ENCODE results near the gene NIFK.
"Not testable (repeated sequence)": the region's sequence is repeated elsewhere in the genome, so short reads cannot be mapped to it uniquely, and the experiment has no call there.

Gene NIFK

DNA sequence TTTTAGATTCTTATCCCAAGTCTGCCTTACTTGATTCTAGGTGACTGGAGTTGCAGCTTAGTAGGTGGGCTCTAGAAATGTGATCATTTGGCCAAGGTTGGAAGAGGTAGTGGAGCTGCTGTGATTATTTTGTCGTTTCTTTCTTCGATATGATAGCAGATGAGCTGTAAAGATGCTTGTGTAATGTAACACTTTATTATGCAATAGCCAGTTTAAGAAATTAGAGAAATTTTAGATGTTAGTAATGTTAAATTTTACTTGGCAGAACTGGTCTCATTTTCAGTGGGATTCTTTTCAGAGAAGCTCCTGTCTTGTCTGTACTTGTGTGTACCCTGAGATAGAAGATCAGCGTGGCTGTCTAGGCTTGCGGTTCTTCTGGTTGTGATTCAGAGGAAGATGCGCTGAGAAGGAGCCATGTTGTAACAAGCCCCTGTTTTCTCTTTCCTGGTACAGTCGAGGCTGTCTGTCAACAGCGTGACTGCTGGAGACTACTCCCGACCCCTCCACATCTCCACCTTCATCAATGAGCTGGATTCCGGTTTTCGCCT lies 28.1 kb upstream of the NIFK start:
- Histone ChIP-seq H3K36me3 (ENCODE audit: insufficient read depth, low read depth, low read length) (peaks cover 80% of the 10 kb centered on the region), H3K9ac (ENCODE audit: low read depth, low read length) (no peak overlapping the region), H3K4me3 (ENCODE audit: low read length) (no peak overlapping the region), H3K27ac (ENCODE audit: low read length) (no peak overlapping the region), H3K9me3 (ENCODE audit: insufficient read depth, low read depth, low read length) (no peaks in the 10 kb centered on the region), H3K27me3 (ENCODE audit: insufficient read depth, low read length) (no peaks in the 10 kb centered on the region), H3K4me1 (ENCODE audit: insufficient read depth, low read length) (no peaks in the 10 kb centered on the region)

DNA sequence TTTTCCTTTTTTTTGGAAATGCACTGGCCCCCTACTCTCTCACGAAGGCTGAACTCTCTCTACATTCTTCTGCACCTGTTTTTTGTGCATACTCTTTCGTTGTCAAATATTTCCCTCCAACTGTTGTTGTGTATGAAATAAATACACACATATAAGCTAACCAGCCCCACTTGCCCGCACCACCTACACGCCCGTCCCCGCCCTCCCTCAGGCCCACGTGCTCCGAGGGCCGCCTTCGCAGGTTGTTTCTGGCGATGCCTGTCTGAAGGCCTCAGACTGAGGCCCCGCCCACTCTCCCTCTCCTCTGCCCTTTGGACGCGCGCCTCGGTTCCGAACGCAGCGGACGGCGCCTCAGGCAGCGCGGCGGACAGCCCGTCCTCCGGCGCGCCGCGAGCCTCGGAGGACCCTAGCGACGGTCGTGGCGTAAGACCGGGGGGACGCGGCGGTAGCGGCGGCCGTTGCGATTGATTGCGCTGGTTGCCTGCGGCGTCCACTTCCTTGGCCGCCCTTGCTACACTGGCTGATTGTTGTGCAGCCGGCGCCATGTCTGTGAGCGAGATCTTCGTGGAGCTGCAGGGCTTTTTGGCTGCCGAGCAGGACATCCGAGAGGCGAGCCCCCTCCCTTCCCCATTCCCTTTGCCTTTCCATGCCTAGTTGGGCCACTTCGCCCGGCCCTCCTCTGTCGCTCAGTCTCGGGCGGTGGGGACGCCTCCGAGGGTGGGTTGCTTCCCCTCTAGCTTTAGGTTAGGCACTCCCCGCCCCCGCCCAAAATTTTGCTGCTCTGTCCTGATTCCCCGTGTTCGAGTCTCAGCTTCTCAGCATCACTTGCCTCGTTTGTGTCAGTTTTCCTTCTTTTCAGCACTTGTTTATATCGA lies 18.8 kb upstream of the NIFK start, which contains the start of gene TSN:
Gene TSN, plus strand, starts transcription at position 415 of the 875 bp plus-strand sequence. Its CDS starts 129 bp downstream, at position 544.
- Histone ChIP-seq H3K9me3 (ENCODE audit: insufficient read depth, low read depth, low read length) (no peaks in the 10 kb centered on the region), H3K4me1 (ENCODE audit: insufficient read depth, low read length) (peaks cover 2% of the 10 kb centered on the region; the same call in 1 of the 2 replicates), H3K27ac (ENCODE audit: low read length) (peak within 1 kb of the TSS; percentile 4), H3K9ac (ENCODE audit: low read depth, low read length) (peak within 1 kb of the TSS; percentile 92), H3K27me3 (ENCODE audit: insufficient read depth, low read length) (no peaks in the 10 kb centered on the region), H3K4me3 (ENCODE audit: low read length) (peak within 1 kb of the TSS; percentile 92), H3K36me3 (ENCODE audit: insufficient read depth, low read depth, low read length) (peaks cover 32% of the 10 kb centered on the region)

DNA sequence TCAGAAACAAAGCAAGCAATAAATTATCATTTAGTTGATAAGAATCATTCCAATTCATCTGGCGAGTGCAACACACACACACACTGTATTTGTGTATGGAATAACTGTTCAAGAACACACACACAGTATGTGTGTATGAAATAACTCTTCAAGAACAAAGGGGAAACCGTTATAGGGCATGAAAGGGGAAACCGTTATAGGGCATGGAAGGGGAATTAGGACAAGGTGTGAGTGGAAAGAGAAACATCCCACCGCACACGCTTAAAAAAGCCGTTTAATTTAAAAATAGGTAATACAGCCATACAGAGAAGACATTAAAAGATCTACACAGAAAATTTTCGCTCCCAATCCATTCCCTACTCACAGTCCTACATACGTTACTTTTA lies 18.2 kb upstream of the NIFK start:
- H3K27ac ChIP-seq (ENCODE audit: low read length): no peak overlapping the region
- H3K9ac ChIP-seq (ENCODE audit: low read depth, low read length): peak overlapping the region; percentile 79; the same call in 1 of the 2 replicates
- peak overlapping the region; percentile 92 for H3K4me3 ChIP-seq (ENCODE audit: low read length)
- H3K4me1 ChIP-seq (ENCODE audit: insufficient read depth, low read length): peaks cover 2% of the 10 kb centered on the region; the same call in 1 of the 2 replicates
- no peaks in the 10 kb centered on the region for H3K9me3 ChIP-seq (ENCODE audit: insufficient read depth, low read depth, low read length)
- no peaks in the 10 kb centered on the region for H3K27me3 ChIP-seq (ENCODE audit: insufficient read depth, low read length)
- H3K36me3 ChIP-seq (ENCODE audit: insufficient read depth, low read depth, low read length): peaks cover 26% of the 10 kb centered on the region

DNA sequence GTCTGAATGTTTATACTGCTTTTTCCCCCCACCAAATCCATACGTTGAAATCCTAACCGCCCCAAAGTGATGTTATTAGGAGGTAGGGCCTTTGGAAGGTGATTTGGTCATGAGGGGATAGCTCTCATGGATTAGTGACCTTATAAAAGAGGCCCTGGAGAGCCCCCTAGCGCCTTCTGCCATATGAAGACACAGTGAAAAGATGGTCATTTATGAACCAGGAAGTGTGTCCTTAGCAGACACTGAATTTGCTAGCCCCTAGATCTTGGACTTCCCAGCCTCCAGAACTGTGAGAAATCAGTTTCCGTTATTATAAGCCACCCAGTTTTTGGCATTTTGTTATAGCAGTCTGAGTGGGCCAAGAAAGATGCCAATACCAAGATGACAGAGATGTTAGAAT lies 11.5 kb upstream of the NIFK start:
- no peak overlapping the region for H3K27ac ChIP-seq (ENCODE audit: low read length)
- H3K4me3 ChIP-seq (ENCODE audit: low read length): no peak overlapping the region
- H3K36me3 ChIP-seq (ENCODE audit: insufficient read depth, low read depth, low read length): no peaks in the 10 kb centered on the region
- no peaks in the 10 kb centered on the region for H3K27me3 ChIP-seq (ENCODE audit: insufficient read depth, low read length)
- no peaks in the 10 kb centered on the region for H3K9me3 ChIP-seq (ENCODE audit: insufficient read depth, low read depth, low read length)
- no peak overlapping the region for H3K9ac ChIP-seq (ENCODE audit: low read depth, low read length)
- H3K4me1 ChIP-seq (ENCODE audit: insufficient read depth, low read length): no peaks in the 10 kb centered on the region

DNA sequence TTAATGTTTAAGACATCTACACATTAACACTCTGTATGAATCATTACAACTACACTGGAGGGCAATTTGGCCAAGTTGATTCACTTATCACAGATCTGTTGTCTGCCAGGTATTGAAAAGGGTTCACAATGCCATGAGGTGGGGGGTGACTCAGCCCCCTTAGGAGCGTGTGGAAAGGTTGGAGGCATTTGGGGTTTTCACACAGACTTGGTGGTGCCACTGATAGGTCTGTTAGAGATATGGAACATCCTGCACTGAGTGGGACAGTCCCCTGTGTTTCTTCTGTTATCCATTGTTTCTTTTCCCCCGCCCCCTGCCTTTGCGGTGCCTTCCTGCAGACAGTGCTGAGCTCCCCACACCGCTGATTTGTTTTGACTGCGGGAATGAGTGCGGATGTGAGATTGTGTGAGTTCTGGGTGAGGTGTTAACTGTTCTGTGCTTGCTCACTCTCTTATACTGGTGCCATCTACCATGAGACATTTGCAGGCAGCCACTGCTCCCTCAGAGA lies 9.4 kb upstream of the NIFK start:
- no peak overlapping the region for H3K27ac ChIP-seq (ENCODE audit: low read length)
- H3K9me3 ChIP-seq (ENCODE audit: insufficient read depth, low read depth, low read length): no peaks in the 10 kb centered on the region
- no peak overlapping the region for H3K9ac ChIP-seq (ENCODE audit: low read depth, low read length)
- no peaks in the 10 kb centered on the region for H3K36me3 ChIP-seq (ENCODE audit: insufficient read depth, low read depth, low read length)
- no peaks in the 10 kb centered on the region for H3K27me3 ChIP-seq (ENCODE audit: insufficient read depth, low read length)
- no peaks in the 10 kb centered on the region for H3K4me1 ChIP-seq (ENCODE audit: insufficient read depth, low read length)
- H3K4me3 ChIP-seq (ENCODE audit: low read length): no peak overlapping the region

DNA sequence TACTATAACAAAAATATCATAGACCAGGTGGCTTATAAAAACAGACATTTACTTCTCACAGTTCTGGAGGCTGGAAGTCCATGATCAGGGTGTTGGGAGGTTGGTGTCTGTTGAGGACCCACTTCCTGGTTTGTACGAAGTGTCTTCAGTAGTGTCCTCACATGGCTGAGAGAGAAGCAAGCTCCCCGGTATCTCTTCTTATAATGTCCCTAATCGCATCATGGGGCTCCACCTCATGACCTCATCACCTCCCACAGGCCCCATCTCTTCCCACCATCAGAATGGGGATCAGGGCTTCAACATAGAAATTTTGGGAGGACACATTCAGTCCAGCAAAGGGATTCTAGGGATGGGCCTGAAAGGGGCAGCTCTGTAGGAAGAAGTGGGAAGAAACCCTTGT lies 4.8 kb upstream of the NIFK start:
- H3K27me3 ChIP-seq (ENCODE audit: insufficient read depth, low read length): no peaks in the 10 kb centered on the region
- no peaks in the 10 kb centered on the region for H3K36me3 ChIP-seq (ENCODE audit: insufficient read depth, low read depth, low read length)
- no peak overlapping the region for H3K9ac ChIP-seq (ENCODE audit: low read depth, low read length)
- H3K4me3 ChIP-seq (ENCODE audit: low read length): no peak overlapping the region
- no peaks in the 10 kb centered on the region for H3K9me3 ChIP-seq (ENCODE audit: insufficient read depth, low read depth, low read length)
- no peak overlapping the region for H3K27ac ChIP-seq (ENCODE audit: low read length)
- H3K4me1 ChIP-seq (ENCODE audit: insufficient read depth, low read length): no peaks in the 10 kb centered on the region

DNA sequence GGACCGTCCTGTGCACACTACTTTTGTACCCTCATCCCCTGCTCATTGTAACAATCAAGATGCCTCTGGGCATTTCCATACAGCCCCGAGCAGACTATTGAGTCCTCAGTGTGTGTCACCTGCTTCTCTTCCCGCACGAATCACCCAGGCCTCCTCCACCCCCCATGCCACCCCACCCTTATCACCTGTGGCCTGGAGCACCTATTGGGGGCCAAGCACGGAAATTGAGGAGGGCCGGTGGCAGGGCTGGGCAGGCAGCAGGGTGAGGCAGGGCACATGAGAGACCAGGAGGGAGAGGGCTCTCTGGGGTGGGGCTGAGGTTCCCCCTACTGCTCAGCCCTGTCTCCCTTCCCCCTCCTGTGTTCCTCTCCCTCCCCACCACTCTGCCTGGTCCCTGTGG lies 4.3 kb upstream of the NIFK start:
- Histone ChIP-seq H3K27me3 (ENCODE audit: insufficient read depth, low read length) (no peaks in the 10 kb centered on the region), H3K27ac (ENCODE audit: low read length) (no peak overlapping the region), H3K36me3 (ENCODE audit: insufficient read depth, low read depth, low read length) (no peaks in the 10 kb centered on the region), H3K4me3 (ENCODE audit: low read length) (no peak overlapping the region), H3K9ac (ENCODE audit: low read depth, low read length) (no peak overlapping the region), H3K4me1 (ENCODE audit: insufficient read depth, low read length) (no peaks in the 10 kb centered on the region), H3K9me3 (ENCODE audit: insufficient read depth, low read depth, low read length) (no peaks in the 10 kb centered on the region)

DNA sequence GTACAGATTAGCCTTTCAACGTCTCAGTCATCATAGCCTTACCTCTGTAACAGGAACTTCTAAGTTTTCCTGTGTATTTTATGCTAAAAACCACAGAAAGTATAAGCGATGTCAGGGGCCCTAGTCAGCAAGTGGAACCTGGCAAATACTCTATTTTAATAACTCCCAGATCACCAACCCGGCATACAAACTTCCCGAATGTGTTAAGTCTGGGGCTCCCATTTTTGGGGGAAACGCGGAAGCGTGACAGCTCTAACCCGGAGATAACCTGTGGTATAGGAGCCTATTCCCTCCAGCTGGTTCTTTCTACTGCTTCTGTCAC lies 574 bp downstream of the NIFK start:
- H3K36me3 ChIP-seq (ENCODE audit: insufficient read depth, low read depth, low read length): peaks cover 41% of the 10 kb centered on the region
- peak overlapping the region; percentile 97 for H3K9ac ChIP-seq (ENCODE audit: low read depth, low read length)
- no peaks in the 10 kb centered on the region for H3K9me3 ChIP-seq (ENCODE audit: insufficient read depth, low read depth, low read length)
- peak overlapping the region; percentile 98 for H3K4me3 ChIP-seq (ENCODE audit: low read length)
- peak overlapping the region; percentile 91 for H3K27ac ChIP-seq (ENCODE audit: low read length)
- no peaks in the 10 kb centered on the region for H3K27me3 ChIP-seq (ENCODE audit: insufficient read depth, low read length)
- H3K4me1 ChIP-seq (ENCODE audit: insufficient read depth, low read length): no peaks in the 10 kb centered on the region

DNA sequence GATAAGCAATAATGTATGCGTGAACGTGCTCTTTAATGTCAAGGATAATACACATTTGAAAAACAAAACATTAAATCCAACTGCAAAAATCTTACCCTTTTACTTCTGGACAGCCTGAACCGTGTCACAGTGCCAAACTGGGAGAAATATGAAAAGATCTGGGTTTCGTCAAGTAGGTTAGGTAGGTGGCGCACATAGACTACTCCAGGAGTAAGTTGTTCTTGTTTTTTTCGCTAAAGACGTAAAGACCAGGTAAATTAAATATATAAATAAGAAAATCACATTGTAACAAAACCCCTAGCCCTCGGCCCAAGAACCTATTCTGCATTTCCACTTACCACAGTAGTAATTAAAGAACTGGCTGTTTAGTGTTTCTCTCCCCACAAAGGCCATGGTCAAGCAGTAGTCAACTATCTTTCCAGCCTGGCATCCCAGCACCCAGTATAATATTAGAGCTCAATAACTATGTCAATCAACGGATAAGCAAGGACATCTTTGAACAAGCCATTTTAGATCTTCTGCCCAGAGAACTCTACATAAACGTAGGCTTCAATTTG lies 1.1 kb downstream of the NIFK start:
- H3K9ac ChIP-seq (ENCODE audit: low read depth, low read length): peak overlapping the region; percentile 97
- peak overlapping the region; percentile 98 for H3K4me3 ChIP-seq (ENCODE audit: low read length)
- no peaks in the 10 kb centered on the region for H3K27me3 ChIP-seq (ENCODE audit: insufficient read depth, low read length)
- H3K36me3 ChIP-seq (ENCODE audit: insufficient read depth, low read depth, low read length): peaks cover 46% of the 10 kb centered on the region
- H3K9me3 ChIP-seq (ENCODE audit: insufficient read depth, low read depth, low read length): no peaks in the 10 kb centered on the region
- no peak overlapping the region for H3K27ac ChIP-seq (ENCODE audit: low read length)
- H3K4me1 ChIP-seq (ENCODE audit: insufficient read depth, low read length): no peaks in the 10 kb centered on the region

DNA sequence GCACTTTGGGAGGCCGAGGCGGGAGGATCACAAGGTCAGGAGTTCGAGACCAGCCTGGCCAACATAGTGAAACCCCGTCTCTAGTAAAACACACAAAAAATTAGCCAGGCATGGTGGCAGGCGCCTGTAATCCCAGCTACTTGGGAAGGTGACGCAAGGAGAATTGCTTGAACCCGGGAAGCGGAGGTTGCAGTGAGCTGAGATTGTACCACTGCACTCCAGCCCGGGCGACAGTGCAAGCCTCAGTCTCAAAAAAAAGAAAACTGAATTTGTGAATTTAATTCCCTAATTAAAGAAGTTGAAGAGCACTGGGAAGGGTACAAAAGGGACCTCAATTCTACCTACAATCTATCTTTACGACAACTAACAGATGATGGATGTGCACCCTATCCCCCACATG lies 2.1 kb downstream of the NIFK start:
- not testable (repeated sequence) for H3K9ac ChIP-seq (ENCODE audit: low read depth, low read length); H3K4me1 ChIP-seq (ENCODE audit: insufficient read depth, low read length)

DNA sequence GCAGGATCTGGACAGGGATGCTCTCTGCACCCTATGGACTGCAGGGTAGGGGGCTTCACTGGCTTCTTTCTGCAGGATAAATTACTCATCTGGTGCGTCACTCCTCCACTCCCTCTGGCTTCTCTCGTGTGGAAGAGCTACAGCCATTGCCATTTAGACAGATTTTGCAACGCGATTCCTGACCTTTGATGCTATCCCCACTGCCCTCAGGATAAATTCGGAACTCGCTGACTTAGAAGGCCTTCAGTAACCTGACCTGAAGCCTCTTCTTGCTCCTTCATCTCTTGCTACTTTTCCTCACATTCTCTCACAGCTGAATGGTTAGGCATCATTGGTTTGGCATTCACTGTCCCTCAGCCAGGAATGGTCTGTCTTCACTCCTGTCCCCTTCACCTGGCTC lies 5.3 kb downstream of the NIFK start:
- Histone ChIP-seq H3K4me3 (ENCODE audit: low read length) (no peak overlapping the region), H3K27me3 (ENCODE audit: insufficient read depth, low read length) (no peaks in the 10 kb centered on the region), H3K36me3 (ENCODE audit: insufficient read depth, low read depth, low read length) (peaks cover 87% of the 10 kb centered on the region), H3K9me3 (ENCODE audit: insufficient read depth, low read depth, low read length) (no peaks in the 10 kb centered on the region), H3K4me1 (ENCODE audit: insufficient read depth, low read length) (no peaks in the 10 kb centered on the region), H3K9ac (ENCODE audit: low read depth, low read length) (no peak overlapping the region), H3K27ac (ENCODE audit: low read length) (no peak overlapping the region)

More for the DNA sequence above, 2.1 kb downstream of the NIFK start:
- H3K27me3 ChIP-seq (ENCODE audit: insufficient read depth, low read length); H3K27ac ChIP-seq (ENCODE audit: low read length); H3K9me3 ChIP-seq (ENCODE audit: insufficient read depth, low read depth, low read length): not testable (repeated sequence)
- Histone ChIP-seq H3K36me3 (ENCODE audit: insufficient read depth, low read depth, low read length) (peaks cover 57% of the 10 kb centered on the region), H3K4me3 (ENCODE audit: low read length) (0 out of 2 replicates have a peak overlapping the region, but pooled peaks have one; percentile 98)

DNA sequence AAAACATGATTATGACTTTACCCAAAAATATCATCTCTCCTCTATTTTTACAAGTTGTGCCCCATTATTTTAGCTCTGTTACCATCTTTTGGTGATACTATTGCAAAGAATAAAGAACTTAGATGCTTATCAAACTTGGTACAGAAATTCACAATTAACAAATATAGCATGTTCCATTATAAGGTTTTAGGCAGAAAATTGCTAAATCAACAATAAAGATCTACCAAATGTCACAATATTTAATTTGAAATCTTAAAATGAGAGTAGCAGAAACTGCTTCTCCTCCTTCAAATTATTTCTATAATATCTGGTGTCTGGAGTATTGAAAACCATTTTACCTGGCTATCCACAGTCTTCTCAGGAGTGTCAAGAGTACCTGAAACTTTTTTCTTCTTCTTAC lies 8.7 kb downstream of the NIFK start:
- Histone ChIP-seq H3K27me3 (ENCODE audit: insufficient read depth, low read length) (no peaks in the 10 kb centered on the region), H3K4me3 (ENCODE audit: low read length) (no peak overlapping the region), H3K27ac (ENCODE audit: low read length) (no peak overlapping the region), H3K9ac (ENCODE audit: low read depth, low read length) (no peak overlapping the region), H3K9me3 (ENCODE audit: insufficient read depth, low read depth, low read length) (no peaks in the 10 kb centered on the region), H3K36me3 (ENCODE audit: insufficient read depth, low read depth, low read length) (peaks cover 68% of the 10 kb centered on the region), H3K4me1 (ENCODE audit: insufficient read depth, low read length) (no peaks in the 10 kb centered on the region)

All from iPS-20b (cell line).